ENCODE data around the gene KCTD10. TPM values are rescaled to one million over a fixed set of nuclear protein-coding genes. Genes with fewer than 3 reads are reported as not detected.

KCTD10 gene
- total and polyA plus RNA-seq, 10 of the 15 experiments (the other 5 are each of a cell fraction or from before 2014, with no cell fraction given) = 5.6 to 52.0 (median 34.2) TPM

- peak; percentile 100 for TF ChIP-seq RELB (IDR thresholded peaks at IDR 0.05; ENCODE audit: low read depth)
- TF ChIP-seq DPF2 (IDR thresholded peaks at IDR 0.05) = peak; percentile 32; the same call in 1 of the 2 replicates
- TF ChIP-seq E4F1 (IDR thresholded peaks at IDR 0.05; ENCODE audit: borderline replicate concordance, partially characterized antibody) = peak; percentile 92
- TF ChIP-seq ZNF622 (IDR thresholded peaks at IDR 0.05) = no peak
- peak; percentile 32; the same call in 1 of the 2 replicates for TF ChIP-seq NFIC (IDR thresholded peaks at IDR 0.05; ENCODE audit: low read depth, low read length)
- TF ChIP-seq STAT1 (conservative IDR thresholded peaks at IDR 0.05) = peak; percentile 98; the same call in 1 of the 2 replicates
- no peak for TF ChIP-seq CTCF (IDR thresholded peaks at IDR 0.05 in 2 of 3, conservative IDR thresholded peaks at IDR 0.05 in 1 of 3; ENCODE audit: control insufficient read depth in 2 of 3, extremely low read depth in 1 of 3, insufficient read depth in 1 of 3, low read depth in 3 of 3, low read length in 3 of 3)
- peak; percentile 95 for TF ChIP-seq POLR2A (IDR thresholded peaks at IDR 0.05; ENCODE audit: low read depth, low read length)
- no peak for TF ChIP-seq JUND (IDR thresholded peaks at IDR 0.05; ENCODE audit: low read depth, low read length)
- TF ChIP-seq GABPA (IDR thresholded peaks at IDR 0.05; ENCODE audit: low read depth) = peak; percentile 99
- TF ChIP-seq IKZF2 (IDR thresholded peaks at IDR 0.05) = peak; percentile 10 to 29; a peak in 2 of 4 replicates
- peak; percentile 99 for TF ChIP-seq ZNF207 (IDR thresholded peaks at IDR 0.05; ENCODE audit: borderline replicate concordance)
- peak; percentile 97 for TF ChIP-seq NBN (IDR thresholded peaks at IDR 0.05)
- TF ChIP-seq SUPT20H (IDR thresholded peaks at IDR 0.05; ENCODE audit: borderline replicate concordance, control insufficient read depth, low read depth, low read length) = no peak; the same call in 1 of the 2 replicates
- TF ChIP-seq HSF1 (IDR thresholded peaks at IDR 0.05; ENCODE audit: low read depth, low read length) = no peak
- no peak for TF ChIP-seq IRF5 (IDR thresholded peaks at IDR 0.05; ENCODE audit: borderline replicate concordance)
Observed at GRCh38 chr12:109477185-109477962, at the start of gene KCTD10, which contains the start of gene UBE3B (continued).
